ENCODE data around the gene PROZ.

PROZ gene

GRCh38 chr13:113209336-113209758, 50.9 kb downstream of the PROZ start, which contains the start of gene CUL4A:
CUL4A (plus strand) TSS chr13:113209613; CDS start chr13:113209628, 15 bp downstream.
- DNase-seq: peak; percentile 82

GRCh38 chr13:113209759-113210421, 51.4 kb downstream of the PROZ start:
- DNase-seq: peak; percentile 77

- DNase-seq: no peak
These were observed 52.4 kb downstream of the PROZ start for GRCh38 chr13:113210833-113211232.

- no peak for DNase-seq
These were observed 53.3 kb downstream of the PROZ start for GRCh38 chr13:113211774-113212173.

- DNase-seq: no peak
These were observed 58.0 kb downstream of the PROZ start for GRCh38 chr13:113216254-113217048.

- DNase-seq: no peak
These were observed 60.1 kb downstream of the PROZ start for GRCh38 chr13:113218586-113218985.

- no peak for DNase-seq
These were observed 61.0 kb downstream of the PROZ start for GRCh38 chr13:113219256-113219940.

GRCh38 chr13:113220141-113220598, 61.7 kb downstream of the PROZ start:
- no peak for DNase-seq

- DNase-seq: peak; percentile 20
These were observed 62.4 kb downstream of the PROZ start for GRCh38 chr13:113220877-113221276.
